ENCODE data around the gene CLCN2. TPM values are rescaled to one million over a fixed set of nuclear protein-coding genes. Genes with fewer than 3 reads are reported as not detected.

Gene CLCN2
- total RNA-seq, 4 donors from 2014 or later, result 1.3 to 5.8 (median 1.9) TPM

DNA sequence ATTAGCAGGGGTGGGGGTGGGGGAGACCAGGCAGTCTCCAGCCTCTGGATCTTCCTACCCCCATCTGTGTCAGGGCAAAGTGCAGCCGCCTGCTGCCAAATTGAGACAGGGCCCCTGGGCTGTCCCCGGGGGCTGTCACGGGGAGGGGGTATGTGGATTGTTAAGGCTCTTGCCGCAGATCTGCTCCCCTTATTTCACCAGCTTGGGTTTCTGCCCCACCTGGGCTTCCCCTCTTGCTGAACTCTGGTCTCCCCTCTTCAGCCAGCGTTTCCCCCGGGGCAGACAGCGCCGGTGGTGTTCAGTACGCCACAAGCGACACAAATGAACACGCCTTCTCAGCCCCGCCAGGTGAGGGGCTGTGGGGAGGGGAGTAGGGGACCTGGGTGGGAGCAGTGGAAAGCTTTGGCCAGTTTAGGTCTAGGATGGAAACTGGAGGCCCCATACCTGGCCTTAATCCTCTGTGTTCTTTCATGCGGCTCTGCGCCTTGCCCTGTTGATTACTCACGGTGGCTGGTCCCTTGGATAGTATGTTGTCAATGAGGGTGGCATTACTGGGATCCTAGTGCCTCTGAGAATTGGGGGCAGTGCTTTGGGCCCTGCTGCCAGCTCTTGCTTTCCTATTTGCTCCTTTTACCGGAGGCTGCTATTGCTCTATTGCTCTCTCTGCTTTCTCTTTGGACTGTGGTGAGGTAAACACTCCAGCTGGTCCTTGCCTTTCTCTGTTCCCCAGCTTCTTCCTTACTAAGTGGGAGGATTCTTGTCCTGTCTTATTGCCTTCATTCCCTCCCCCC is 45.3 kb downstream of the CLCN2 start:
- TF ChIP-seq, protein P1, sequence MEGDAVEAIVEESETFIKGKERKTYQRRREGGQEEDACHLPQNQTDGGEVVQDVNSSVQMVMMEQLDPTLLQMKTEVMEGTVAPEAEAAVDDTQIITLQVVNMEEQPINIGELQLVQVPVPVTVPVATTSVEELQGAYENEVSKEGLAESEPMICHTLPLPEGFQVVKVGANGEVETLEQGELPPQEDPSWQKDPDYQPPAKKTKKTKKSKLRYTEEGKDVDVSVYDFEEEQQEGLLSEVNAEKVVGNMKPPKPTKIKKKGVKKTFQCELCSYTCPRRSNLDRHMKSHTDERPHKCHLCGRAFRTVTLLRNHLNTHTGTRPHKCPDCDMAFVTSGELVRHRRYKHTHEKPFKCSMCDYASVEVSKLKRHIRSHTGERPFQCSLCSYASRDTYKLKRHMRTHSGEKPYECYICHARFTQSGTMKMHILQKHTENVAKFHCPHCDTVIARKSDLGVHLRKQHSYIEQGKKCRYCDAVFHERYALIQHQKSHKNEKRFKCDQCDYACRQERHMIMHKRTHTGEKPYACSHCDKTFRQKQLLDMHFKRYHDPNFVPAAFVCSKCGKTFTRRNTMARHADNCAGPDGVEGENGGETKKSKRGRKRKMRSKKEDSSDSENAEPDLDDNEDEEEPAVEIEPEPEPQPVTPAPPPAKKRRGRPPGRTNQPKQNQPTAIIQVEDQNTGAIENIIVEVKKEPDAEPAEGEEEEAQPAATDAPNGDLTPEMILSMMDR (IDR thresholded peaks at IDR 0.05; ENCODE audit: low read depth), result no peak

DNA sequence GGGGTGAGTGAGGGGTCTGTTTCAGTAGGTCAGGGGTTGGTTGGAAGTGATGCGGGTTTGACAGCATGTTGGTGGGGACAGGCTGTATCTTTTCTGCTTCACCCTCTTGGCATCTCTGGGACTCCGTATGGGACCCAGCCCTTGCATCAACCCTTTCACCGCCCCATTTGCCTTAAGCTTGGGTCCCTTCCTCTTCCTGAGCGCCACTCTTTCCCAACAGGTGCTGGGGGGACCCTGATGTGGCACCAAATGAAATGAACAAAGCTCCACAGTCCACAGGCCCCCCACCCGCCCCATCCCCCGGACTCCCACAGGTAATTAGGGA is 45.9 kb downstream of the CLCN2 start:
- TF ChIP-seq, protein P1 (IDR thresholded peaks at IDR 0.05; ENCODE audit: low read depth), result no peak

DNA sequence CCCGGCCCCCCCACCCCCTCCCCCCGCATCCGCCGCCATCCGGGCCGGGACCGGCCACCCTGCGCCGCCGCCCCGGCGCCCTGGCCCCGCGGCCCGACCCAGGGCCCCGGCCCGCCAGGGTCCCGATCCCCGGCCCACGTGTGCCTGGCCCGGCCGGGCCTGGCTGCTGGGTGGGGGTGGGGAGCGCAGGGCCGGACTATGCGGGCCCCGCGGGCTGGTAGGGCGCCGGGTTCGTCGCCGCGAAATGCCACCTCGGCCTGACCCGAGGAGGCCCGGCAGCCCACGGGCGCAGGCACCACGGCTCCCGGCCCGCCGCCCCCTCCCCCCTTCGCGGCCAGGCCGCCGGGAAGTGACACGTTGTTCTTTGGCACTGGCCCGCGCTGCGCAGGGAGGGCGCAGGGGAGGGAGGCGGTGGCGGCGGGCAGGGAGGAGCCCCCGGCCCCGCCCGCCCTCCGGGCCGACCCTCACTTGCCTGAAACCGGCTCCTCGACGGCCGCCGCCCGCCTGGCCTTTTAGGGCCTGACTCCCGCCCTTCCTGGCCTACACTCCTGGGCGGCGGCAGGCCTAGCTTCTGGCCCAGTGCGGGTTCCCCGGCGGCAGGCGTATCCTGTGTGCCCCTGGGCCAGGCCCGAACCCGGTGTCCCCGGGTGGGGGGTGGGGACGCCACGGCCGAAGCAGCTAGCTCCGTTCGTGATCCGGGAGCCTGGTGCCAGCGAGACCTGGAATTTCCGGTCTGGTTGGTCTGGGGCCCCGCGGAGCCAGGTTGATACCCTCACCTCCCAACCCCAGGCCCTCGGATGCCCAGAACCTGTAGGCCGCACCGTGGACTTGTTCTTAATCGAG is 46.5 kb downstream of the CLCN2 start:
- TF ChIP-seq, protein P1 (IDR thresholded peaks at IDR 0.05; ENCODE audit: low read depth), result no peak

DNA sequence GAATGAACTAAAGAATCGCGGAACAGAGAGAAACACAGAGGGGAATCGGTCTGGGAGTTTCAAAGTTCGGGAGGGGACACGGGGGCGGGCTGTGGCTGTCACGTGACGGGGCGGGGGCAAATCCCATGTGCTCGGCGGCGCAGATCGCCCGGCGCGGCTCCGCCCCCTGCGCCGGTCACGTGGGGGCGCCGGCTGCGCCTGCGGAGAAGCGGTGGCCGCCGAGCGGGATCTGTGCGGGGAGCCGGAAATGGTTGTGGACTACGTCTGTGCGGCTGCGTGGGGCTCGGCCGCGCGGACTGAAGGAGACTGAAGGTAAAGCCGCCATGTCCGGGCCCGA is 47.1 kb downstream of the CLCN2 start, which contains the start of gene EIF4G1:
TSS of gene EIF4G1 (plus strand) at position 244 of the 337 bp plus-strand sequence. CDS start 1,191 bp downstream, outside the sequence.
- TF ChIP-seq, protein P1 (IDR thresholded peaks at IDR 0.05; ENCODE audit: low read depth), result no peak

DNA sequence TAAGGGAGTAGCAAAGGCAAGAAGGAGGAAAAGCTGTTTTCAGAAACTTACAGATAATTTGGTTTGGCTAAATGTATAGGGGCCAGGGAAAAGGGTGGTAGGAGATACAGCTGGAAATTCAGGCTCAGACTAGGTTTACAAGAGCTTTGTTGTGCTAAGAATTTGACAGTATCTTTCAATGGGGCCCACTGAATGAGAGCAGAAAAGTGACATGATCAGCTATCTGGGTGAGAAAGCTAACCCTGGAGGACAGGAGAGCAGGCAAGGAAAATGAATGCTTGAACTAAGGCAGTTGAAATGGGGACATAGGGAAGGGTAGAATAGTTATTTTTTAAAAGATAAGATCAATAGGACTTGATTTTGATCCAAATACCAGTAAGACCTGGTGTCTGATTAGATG is 49.8 kb downstream of the CLCN2 start:
- TF ChIP-seq, protein P1 (IDR thresholded peaks at IDR 0.05; ENCODE audit: low read depth), result no peak

DNA sequence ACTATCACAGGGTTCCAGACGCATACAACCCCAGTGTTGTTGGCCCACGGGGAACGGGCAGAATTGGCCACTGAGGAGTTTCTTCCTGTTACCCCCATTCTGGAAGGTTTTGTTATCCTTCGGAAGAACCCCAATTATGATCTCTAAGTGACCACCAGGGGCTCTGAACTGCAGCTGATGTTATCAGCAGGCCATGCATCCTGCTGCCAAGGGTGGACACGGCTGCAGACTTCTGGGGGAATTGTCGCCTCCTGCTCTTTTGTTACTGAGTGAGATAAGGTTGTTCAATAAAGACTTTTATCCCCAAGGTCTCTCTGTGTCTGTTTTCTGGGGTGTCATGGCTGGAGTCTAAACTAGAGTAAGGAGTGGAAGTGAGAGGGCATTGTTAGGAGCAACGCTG is 52.7 kb downstream of the CLCN2 start:
- TF ChIP-seq, protein P1 (IDR thresholded peaks at IDR 0.05; ENCODE audit: low read depth), result no peak

DNA sequence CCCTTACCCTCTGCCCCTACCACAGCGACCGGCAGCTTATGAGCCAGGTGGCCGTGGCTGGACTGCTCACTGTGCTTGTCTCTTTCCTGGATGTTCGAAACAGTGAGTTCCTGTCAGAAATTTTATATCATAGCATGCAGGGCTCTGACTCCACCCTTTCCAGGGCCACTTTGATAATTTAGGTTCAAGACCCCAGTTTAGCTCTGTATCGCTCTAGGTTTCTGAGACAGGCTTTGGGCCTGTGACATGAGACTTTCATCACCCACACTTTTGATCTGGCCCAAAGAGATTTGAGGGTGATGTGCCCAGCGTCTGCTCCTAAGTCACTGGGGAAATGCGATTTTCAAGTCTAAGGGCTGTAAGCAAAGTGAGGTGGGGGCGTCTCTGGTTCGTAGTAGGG is 53.5 kb downstream of the CLCN2 start:
- TF ChIP-seq, protein P1 (IDR thresholded peaks at IDR 0.05; ENCODE audit: low read depth), result no peak
